Measurements from ENCODE around the gene PER1.

The PER1 gene

GRCh38 chr17:8125947-8126490 is 26.2 kb downstream of the PER1 start:
- TF ChIP-seq CTCF (IDR thresholded peaks at IDR 0.05; ENCODE audit: insufficient read depth, low read depth, low read length, missing control alignments) = no peak
- peak overlapping the region; percentile 77 for H3K4me3 ChIP-seq (ENCODE audit: low read depth, low read length)
- DNase-seq (ENCODE audit: low read depth) = no peak

GRCh38 chr17:8125154-8125946 is 26.9 kb downstream of the PER1 start:
- TF ChIP-seq CTCF (IDR thresholded peaks at IDR 0.05; ENCODE audit: insufficient read depth, low read depth, low read length, missing control alignments) = no peak
- peak; percentile 88 for DNase-seq (ENCODE audit: low read depth)
- H3K4me3 ChIP-seq (ENCODE audit: low read depth, low read length) = peak overlapping the region; percentile 77

GRCh38 chr17:8124350-8125153 is 27.7 kb downstream of the PER1 start:
- DNase-seq (ENCODE audit: low read depth) = peak; percentile 42
- peak overlapping the region; percentile 77 for H3K4me3 ChIP-seq (ENCODE audit: low read depth, low read length)
- TF ChIP-seq CTCF (IDR thresholded peaks at IDR 0.05; ENCODE audit: insufficient read depth, low read depth, low read length, missing control alignments) = no peak

- H3K4me3 ChIP-seq (ENCODE audit: low read depth, low read length) = peak within 1 kb of the TSS; percentile 77
- no peak for DNase-seq (ENCODE audit: low read depth)
- no peak for TF ChIP-seq CTCF (IDR thresholded peaks at IDR 0.05; ENCODE audit: insufficient read depth, low read depth, low read length, missing control alignments)
Observed at GRCh38 chr17:8123695-8124349, 28.4 kb downstream of the PER1 start, which contains the start of gene HES7. HES7 (minus strand) TSS chr17:8124106; CDS start chr17:8124084, 22 bp downstream.

- peak overlapping the region; percentile 77 for H3K4me3 ChIP-seq (ENCODE audit: low read depth, low read length)
- TF ChIP-seq CTCF (IDR thresholded peaks at IDR 0.05; ENCODE audit: insufficient read depth, low read depth, low read length, missing control alignments) = no peak
- DNase-seq (ENCODE audit: low read depth) = peak; percentile 64
Observed at GRCh38 chr17:8122924-8123694, 29.1 kb downstream of the PER1 start.

- TF ChIP-seq CTCF (IDR thresholded peaks at IDR 0.05; ENCODE audit: insufficient read depth, low read depth, low read length, missing control alignments) = no peak
- DNase-seq (ENCODE audit: low read depth) = peak; percentile 18
- peak overlapping the region; percentile 77 for H3K4me3 ChIP-seq (ENCODE audit: low read depth, low read length)
Observed at GRCh38 chr17:8122422-8122923, 29.7 kb downstream of the PER1 start.
